ENCODE data around the gene FBXW4.

The FBXW4 gene

DNA sequence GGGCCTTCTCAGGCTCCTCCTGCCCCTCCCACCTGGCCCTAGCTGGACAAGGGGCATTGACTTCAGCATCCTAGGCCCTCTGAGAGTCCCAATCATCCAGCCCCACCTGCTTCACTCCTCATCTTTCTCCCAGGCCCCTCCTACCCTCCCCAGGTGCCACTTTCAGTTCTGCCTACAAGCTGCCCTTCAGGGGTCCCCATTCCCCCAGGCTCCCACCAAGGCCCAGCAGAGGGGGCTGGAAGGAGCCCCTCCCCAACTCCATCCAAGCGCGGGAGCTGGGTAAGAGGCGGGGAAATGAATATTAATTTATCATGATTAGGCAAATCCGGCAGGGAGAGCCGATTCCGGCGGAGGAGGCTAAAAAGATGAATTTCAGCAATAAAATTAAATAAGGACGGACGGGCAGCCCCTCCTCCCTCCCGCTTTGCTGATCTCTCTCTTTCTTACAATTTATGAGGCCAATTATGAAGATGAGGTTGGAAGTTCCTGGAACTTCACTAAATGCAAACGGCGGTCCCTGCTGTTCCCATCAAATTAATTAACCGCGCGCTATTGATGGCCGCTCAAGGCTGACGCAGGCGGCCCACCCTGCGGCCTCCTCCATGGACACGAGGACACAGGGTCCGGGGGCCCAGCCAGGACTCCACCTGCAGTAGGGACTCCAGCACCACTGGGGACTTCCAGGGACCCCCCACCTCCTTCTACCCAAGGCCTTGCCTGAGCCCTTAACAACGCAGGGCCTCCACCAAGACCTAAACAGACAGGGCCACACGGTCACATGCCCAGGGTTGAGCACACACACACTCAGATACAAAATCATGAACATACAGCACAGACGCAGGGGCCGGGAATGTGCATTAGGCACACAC, 120.9 kb downstream of the FBXW4 start:
- no peak overlapping the region for H2AK5ac ChIP-seq (ENCODE audit: low read length)
- no peak for DNase-seq
- H3K56ac ChIP-seq (ENCODE audit: low read length): no peak overlapping the region
- no peak overlapping the region for H3K18ac ChIP-seq (ENCODE audit: low read length)
- H2BK120ac ChIP-seq (ENCODE audit: low read depth, low read length): no peak overlapping the region
- WGBS (ENCODE audit: extremely low coverage, insufficient coverage, low lambda C conversion rate): no CpG with 5 or more reads among the region's 25 CpGs
- no peak overlapping the region for H2BK5ac ChIP-seq (ENCODE audit: low read length)
- H4K5ac ChIP-seq (ENCODE audit: low read length): no peak overlapping the region
- no peak overlapping the region for H3K9ac ChIP-seq (ENCODE audit: low read length)
- no peak overlapping the region for H3K23ac ChIP-seq (ENCODE audit: low read length)
- H3K4me3 ChIP-seq (ENCODE audit: low read length): no peak overlapping the region
- H4K8ac ChIP-seq (ENCODE audit: low read depth, low read length): no peak overlapping the region
- no peaks in the 10 kb centered on the region for H3K36me3 ChIP-seq (ENCODE audit: control insufficient read depth, insufficient read depth, low read length)
- H3K4me2 ChIP-seq (ENCODE audit: low read length): no peak overlapping the region
- no peaks in the 10 kb centered on the region for H3K4me1 ChIP-seq (ENCODE audit: control insufficient read depth, low read depth, low read length)
- no peaks in the 10 kb centered on the region for H3K79me1 ChIP-seq (ENCODE audit: low read length)
- no peaks in the 10 kb centered on the region for H3K27me3 ChIP-seq (ENCODE audit: insufficient read depth, low read length, poor library complexity)
- H3K4ac ChIP-seq (ENCODE audit: low read depth, low read length): no peak overlapping the region
- H3K79me2 ChIP-seq (ENCODE audit: control insufficient read depth, insufficient read depth, low read length): no peaks in the 10 kb centered on the region
- no peak overlapping the region for H2BK15ac ChIP-seq (replicated peaks; ENCODE audit: low read depth)
- H3K27ac ChIP-seq (ENCODE audit: low read depth, low read length): no peak overlapping the region

DNA sequence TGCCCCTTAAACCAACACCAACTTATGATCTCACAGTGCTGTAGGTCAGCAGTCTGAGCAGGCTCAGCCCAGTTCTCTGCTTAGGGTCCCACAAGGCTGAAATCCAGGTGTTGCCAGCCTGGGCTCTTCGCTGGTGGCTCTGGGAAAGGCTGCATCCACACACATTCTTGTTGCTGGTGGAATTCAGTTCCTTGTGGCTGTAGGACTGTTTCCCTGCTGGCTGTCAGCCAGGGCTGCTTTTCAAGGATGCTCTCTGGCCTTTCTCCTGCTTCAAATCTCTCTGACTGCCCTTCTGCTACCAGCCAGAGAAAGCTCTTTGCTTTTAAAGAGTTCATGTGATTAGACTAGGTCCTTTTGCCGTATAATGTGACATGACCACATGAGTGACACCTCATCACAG, 122.2 kb downstream of the FBXW4 start:
- no peaks in the 10 kb centered on the region for H3K79me2 ChIP-seq (ENCODE audit: control insufficient read depth, insufficient read depth, low read length)
- no peak overlapping the region for H3K4me2 ChIP-seq (ENCODE audit: low read length)
- no peak overlapping the region for H2BK120ac ChIP-seq (ENCODE audit: low read depth, low read length)
- H3K23ac ChIP-seq (ENCODE audit: low read length): no peak overlapping the region
- no peak overlapping the region for H2AK5ac ChIP-seq (ENCODE audit: low read length)
- H2BK15ac ChIP-seq (replicated peaks; ENCODE audit: low read depth): no peak overlapping the region
- no peak overlapping the region for H3K4ac ChIP-seq (ENCODE audit: low read depth, low read length)
- no peaks in the 10 kb centered on the region for H3K27me3 ChIP-seq (ENCODE audit: insufficient read depth, low read length, poor library complexity)
- no peak overlapping the region for H3K4me3 ChIP-seq (ENCODE audit: low read length)
- H3K27ac ChIP-seq (ENCODE audit: low read depth, low read length): no peak overlapping the region
- H3K4me1 ChIP-seq (ENCODE audit: control insufficient read depth, low read depth, low read length): no peaks in the 10 kb centered on the region
- H3K36me3 ChIP-seq (ENCODE audit: control insufficient read depth, insufficient read depth, low read length): no peaks in the 10 kb centered on the region
- no peak overlapping the region for H2BK5ac ChIP-seq (ENCODE audit: low read length)
- no peak overlapping the region for H3K56ac ChIP-seq (ENCODE audit: low read length)
- no peak overlapping the region for H3K9ac ChIP-seq (ENCODE audit: low read length)
- no peaks in the 10 kb centered on the region for H3K79me1 ChIP-seq (ENCODE audit: low read length)
- no peak overlapping the region for H4K5ac ChIP-seq (ENCODE audit: low read length)
- H4K8ac ChIP-seq (ENCODE audit: low read depth, low read length): no peak overlapping the region
- WGBS (ENCODE audit: extremely low coverage, insufficient coverage, low lambda C conversion rate): no CpG with 5 or more reads among the region's 2 CpGs
- no peak overlapping the region for H3K18ac ChIP-seq (ENCODE audit: low read length)
- DNase-seq: no peak

DNA sequence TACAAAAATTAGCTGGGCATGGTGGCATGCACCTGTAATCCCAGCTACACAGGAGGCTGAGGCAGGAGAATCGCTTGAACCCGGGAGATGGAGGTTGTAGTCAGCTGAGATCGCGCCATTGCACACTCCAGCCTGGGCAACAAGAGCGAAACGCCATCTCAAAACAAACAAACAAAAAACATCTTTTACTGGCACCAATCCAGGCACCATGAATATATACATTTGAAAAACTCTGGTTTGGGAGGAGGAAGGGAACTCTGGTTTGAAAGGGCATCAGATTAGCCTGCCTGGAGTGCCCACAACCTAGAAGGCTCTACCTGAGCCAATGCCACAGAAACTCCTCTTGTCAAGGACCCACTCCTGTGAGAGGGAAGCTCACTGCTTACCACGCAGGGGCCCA, 122.8 kb downstream of the FBXW4 start:
- H3K36me3 ChIP-seq (ENCODE audit: control insufficient read depth, insufficient read depth, low read length): no peaks in the 10 kb centered on the region
- no peak overlapping the region for H3K18ac ChIP-seq (ENCODE audit: low read length)
- no peak overlapping the region for H2BK5ac ChIP-seq (ENCODE audit: low read length)
- H3K4me2 ChIP-seq (ENCODE audit: low read length): no peak overlapping the region
- H4K8ac ChIP-seq (ENCODE audit: low read depth, low read length): no peak overlapping the region
- no peak overlapping the region for H2BK120ac ChIP-seq (ENCODE audit: low read depth, low read length)
- H3K27me3 ChIP-seq (ENCODE audit: insufficient read depth, low read length, poor library complexity): peaks cover 2% of the 10 kb centered on the region
- H3K56ac ChIP-seq (ENCODE audit: low read length): no peak overlapping the region
- no peaks in the 10 kb centered on the region for H3K79me2 ChIP-seq (ENCODE audit: control insufficient read depth, insufficient read depth, low read length)
- no peak overlapping the region for H3K27ac ChIP-seq (ENCODE audit: low read depth, low read length)
- no CpG with 5 or more reads among the region's 7 CpGs for WGBS (ENCODE audit: extremely low coverage, insufficient coverage, low lambda C conversion rate)
- no peak overlapping the region for H3K4me3 ChIP-seq (ENCODE audit: low read length)
- no peak overlapping the region for H2AK5ac ChIP-seq (ENCODE audit: low read length)
- DNase-seq: no peak
- no peak overlapping the region for H2BK15ac ChIP-seq (replicated peaks; ENCODE audit: low read depth)
- H3K9ac ChIP-seq (ENCODE audit: low read length): no peak overlapping the region
- no peaks in the 10 kb centered on the region for H3K79me1 ChIP-seq (ENCODE audit: low read length)
- no peak overlapping the region for H3K4ac ChIP-seq (ENCODE audit: low read depth, low read length)
- H4K5ac ChIP-seq (ENCODE audit: low read length): no peak overlapping the region
- H3K4me1 ChIP-seq (ENCODE audit: control insufficient read depth, low read depth, low read length): no peaks in the 10 kb centered on the region
- no peak overlapping the region for H3K23ac ChIP-seq (ENCODE audit: low read length)

DNA sequence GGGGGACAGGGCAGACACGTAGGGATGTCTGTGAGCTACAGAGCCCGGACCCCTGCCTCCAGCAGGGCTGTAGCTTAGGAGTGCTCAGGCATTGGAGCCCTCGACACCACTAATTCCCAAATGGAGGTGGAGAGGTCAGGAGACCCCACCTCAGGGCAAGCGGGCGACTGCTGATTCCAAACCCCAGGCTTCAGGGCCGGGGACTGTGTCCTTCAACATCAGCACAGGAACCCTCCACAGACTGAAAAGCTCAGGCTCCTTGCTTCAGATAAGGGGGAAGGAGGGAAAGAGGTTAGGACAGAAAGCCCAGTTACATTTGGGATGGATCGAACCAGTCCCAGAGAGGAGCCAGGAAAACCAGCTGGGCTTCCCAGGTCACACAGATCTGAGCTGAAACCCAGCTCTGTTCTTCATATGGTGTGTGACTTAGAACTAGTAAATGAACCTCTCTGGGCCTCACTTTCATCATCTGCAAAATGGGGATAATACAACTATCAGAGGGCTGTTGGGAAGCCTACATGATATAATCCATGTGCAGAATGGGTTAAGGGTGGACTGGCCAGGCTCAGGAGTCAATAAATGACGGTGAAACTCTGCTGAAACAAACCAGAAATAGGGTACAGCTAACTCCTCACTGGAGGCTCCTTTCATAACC, 123.6 kb downstream of the FBXW4 start:
- H3K4me1 ChIP-seq (ENCODE audit: control insufficient read depth, low read depth, low read length): no peaks in the 10 kb centered on the region
- WGBS (ENCODE audit: extremely low coverage, insufficient coverage, low lambda C conversion rate): no CpG with 5 or more reads among the region's 8 CpGs
- DNase-seq: no peak
- H3K36me3 ChIP-seq (ENCODE audit: control insufficient read depth, insufficient read depth, low read length): no peaks in the 10 kb centered on the region
- no peak overlapping the region for H2BK120ac ChIP-seq (ENCODE audit: low read depth, low read length)
- no peak overlapping the region for H4K5ac ChIP-seq (ENCODE audit: low read length)
- no peak overlapping the region for H3K4me2 ChIP-seq (ENCODE audit: low read length)
- no peak overlapping the region for H3K9ac ChIP-seq (ENCODE audit: low read length)
- H4K8ac ChIP-seq (ENCODE audit: low read depth, low read length): no peak overlapping the region
- H3K79me2 ChIP-seq (ENCODE audit: control insufficient read depth, insufficient read depth, low read length): no peaks in the 10 kb centered on the region
- H3K23ac ChIP-seq (ENCODE audit: low read length): no peak overlapping the region
- H3K4me3 ChIP-seq (ENCODE audit: low read length): no peak overlapping the region
- no peak overlapping the region for H2BK15ac ChIP-seq (replicated peaks; ENCODE audit: low read depth)
- H3K18ac ChIP-seq (ENCODE audit: low read length): no peak overlapping the region
- no peak overlapping the region for H3K27ac ChIP-seq (ENCODE audit: low read depth, low read length)
- no peak overlapping the region for H2AK5ac ChIP-seq (ENCODE audit: low read length)
- peak overlapping the region; percentile 81 for H3K56ac ChIP-seq (ENCODE audit: low read length)
- H3K27me3 ChIP-seq (ENCODE audit: insufficient read depth, low read length, poor library complexity): peaks cover 6% of the 10 kb centered on the region
- no peak overlapping the region for H2BK5ac ChIP-seq (ENCODE audit: low read length)
- H3K4ac ChIP-seq (ENCODE audit: low read depth, low read length): no peak overlapping the region
- no peaks in the 10 kb centered on the region for H3K79me1 ChIP-seq (ENCODE audit: low read length)

DNA sequence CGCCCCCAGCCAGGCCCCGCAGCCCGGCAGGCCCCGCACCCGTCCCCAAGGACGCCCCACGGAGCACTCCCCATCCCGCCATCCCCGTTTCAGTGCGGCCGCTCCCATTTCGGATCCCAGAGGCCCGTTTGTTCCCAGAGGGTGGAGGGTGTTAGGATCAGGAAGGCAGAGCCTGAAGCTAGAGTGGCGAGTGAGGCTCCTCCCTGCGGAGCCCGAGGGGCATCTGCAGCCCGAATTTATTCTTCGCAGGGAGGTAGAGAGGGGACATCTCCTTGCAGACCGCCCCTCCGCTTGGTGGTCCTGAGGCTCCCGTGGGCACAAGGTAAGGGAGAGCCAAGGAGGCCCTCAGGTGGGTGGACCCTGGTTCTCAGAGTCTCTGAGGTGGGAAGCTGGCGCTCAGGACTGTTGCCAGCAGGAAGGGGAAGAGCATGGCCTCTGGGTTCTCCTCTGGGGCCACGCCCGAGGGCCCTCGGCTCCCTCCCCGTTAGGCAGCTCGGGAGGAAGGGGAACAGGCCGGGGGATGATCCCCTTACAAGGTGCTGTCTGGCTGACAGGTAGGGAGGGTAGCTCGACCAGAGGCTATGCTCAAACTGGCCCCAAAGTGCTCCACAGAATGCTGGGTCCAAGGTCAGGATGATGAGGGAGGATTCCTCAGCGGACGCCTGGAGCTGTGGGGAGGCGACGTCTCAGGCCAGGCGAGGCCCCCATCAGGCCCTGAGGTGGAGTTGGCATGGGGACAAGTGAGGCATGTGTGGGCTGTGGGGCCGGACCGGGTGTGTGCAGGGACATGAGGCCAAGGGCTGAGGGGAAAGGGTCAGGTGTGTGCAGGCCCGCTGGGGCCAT, 124.3 kb downstream of the FBXW4 start:
- Histone ChIP-seq H3K18ac (ENCODE audit: low read length) (no peak overlapping the region), H2BK5ac (ENCODE audit: low read length) (no peak overlapping the region), H3K23ac (ENCODE audit: low read length) (no peak overlapping the region), H2AK5ac (ENCODE audit: low read length) (no peak overlapping the region), H2BK120ac (ENCODE audit: low read depth, low read length) (no peak overlapping the region), H2BK15ac (replicated peaks; ENCODE audit: low read depth) (no peak overlapping the region), H4K8ac (ENCODE audit: low read depth, low read length) (no peak overlapping the region), H4K5ac (ENCODE audit: low read length) (no peak overlapping the region), H3K56ac (ENCODE audit: low read length) (peak overlapping the region; percentile 81), H3K36me3 (ENCODE audit: control insufficient read depth, insufficient read depth, low read length) (no peaks in the 10 kb centered on the region), H3K4me3 (ENCODE audit: low read length) (peak overlapping the region; percentile 43), H3K9ac (ENCODE audit: low read length) (peak overlapping the region; percentile 64), H3K27ac (ENCODE audit: low read depth, low read length) (no peak overlapping the region), H3K4me2 (ENCODE audit: low read length) (peak overlapping the region; percentile 84), H3K27me3 (ENCODE audit: insufficient read depth, low read length, poor library complexity) (peaks cover 6% of the 10 kb centered on the region), H3K4me1 (ENCODE audit: control insufficient read depth, low read depth, low read length) (no peaks in the 10 kb centered on the region), H3K4ac (ENCODE audit: low read depth, low read length) (no peak overlapping the region), H3K79me2 (ENCODE audit: control insufficient read depth, insufficient read depth, low read length) (no peaks in the 10 kb centered on the region), H3K79me1 (ENCODE audit: low read length) (no peaks in the 10 kb centered on the region)
- WGBS (ENCODE audit: extremely low coverage, insufficient coverage, low lambda C conversion rate): no CpG with 5 or more reads among the region's 37 CpGs
- DNase-seq: no peak
